Panc1 (cell line): ENCODE results near the gene HSPA12A.

Experiments used
- POLR2AphosphoS5 ChIP-seq: IDR thresholded peaks from 2 replicates; pipeline ENCODE4 v1.6.1; 2012; ENCODE audit warnings: mild to moderate bottlenecking, low read depth, low read length, moderate library complexity
- TF ChIP-seq, protein P1 (sequence below): fragments of 450-650 bp; IDR thresholded peaks from 2 replicates; pipeline ENCODE4 v1.5.1; 2017; ENCODE audit warnings: mild to moderate bottlenecking

GRCh38 chr10:116732573-116732972 is 9.8 kb downstream of the HSPA12A start:
- TF ChIP-seq, protein P1, sequence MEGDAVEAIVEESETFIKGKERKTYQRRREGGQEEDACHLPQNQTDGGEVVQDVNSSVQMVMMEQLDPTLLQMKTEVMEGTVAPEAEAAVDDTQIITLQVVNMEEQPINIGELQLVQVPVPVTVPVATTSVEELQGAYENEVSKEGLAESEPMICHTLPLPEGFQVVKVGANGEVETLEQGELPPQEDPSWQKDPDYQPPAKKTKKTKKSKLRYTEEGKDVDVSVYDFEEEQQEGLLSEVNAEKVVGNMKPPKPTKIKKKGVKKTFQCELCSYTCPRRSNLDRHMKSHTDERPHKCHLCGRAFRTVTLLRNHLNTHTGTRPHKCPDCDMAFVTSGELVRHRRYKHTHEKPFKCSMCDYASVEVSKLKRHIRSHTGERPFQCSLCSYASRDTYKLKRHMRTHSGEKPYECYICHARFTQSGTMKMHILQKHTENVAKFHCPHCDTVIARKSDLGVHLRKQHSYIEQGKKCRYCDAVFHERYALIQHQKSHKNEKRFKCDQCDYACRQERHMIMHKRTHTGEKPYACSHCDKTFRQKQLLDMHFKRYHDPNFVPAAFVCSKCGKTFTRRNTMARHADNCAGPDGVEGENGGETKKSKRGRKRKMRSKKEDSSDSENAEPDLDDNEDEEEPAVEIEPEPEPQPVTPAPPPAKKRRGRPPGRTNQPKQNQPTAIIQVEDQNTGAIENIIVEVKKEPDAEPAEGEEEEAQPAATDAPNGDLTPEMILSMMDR: no peak
- no peak for TF ChIP-seq POLR2AphosphoS5
